ENCODE results near the gene NDUFA3. TPM values are rescaled to one million over a fixed set of nuclear protein-coding genes. Genes with fewer than 3 reads are reported as not detected.
A peak's percentile ranks its signal among the peaks of the same experiment; 100 is the strongest.

Gene NDUFA3
- total and polyA plus RNA-seq, 4 experiments from 2014 or later, result 135 to 440 (median 256) TPM

DNA sequence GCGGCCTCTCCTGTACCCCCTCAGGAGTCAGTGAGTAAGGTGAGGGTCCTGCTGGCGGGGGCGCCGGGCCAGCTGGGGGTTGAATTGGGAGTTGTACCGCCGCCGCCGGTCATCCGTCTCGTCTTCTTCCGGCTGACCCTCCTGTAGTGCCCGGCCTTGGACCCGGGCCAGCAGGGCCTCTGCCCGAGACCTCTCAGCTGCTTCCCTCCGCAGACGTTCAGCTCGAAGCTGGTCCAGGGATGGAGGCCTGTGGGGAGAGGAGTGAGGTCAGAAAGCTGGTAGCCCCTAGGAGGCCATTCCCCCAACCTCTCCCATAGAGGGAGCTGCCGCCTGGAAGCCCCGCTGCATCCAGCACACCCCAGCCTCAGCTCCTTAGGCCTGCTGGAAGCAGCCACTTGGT is 53.0 kb downstream of the NDUFA3 start:
- H3K27me3 ChIP-seq (ENCODE audit: insufficient read depth, low read length), result no peaks in the 10 kb centered on the region
- ChIA-PET POLR2A (ENCODE audit: partially characterized antibody) (interaction anchor here (2.1 to 7.8 kb wide), 5 partner anchors 8 to 41 kb away, joined by 7 to 131 read pairs (median 12); partner anchors contain the start of genes CNOT3, MBOAT7, PRPF31 and TFPT), CTCF (ENCODE audit: partially characterized antibody) (no interaction called here)
- H3K27me3 Mint-ChIP-seq, result no peaks in the 10 kb centered on the region
- no peaks in the 10 kb centered on the region for H3K9me3 Mint-ChIP-seq
- H3K4me1 Mint-ChIP-seq, result peaks cover 36 to 65% (median 51%) of the 10 kb centered on the region in 4 donors
- no peak overlapping the region for H3K4me3 ChIP-seq (ENCODE audit: low read length in 2 of 2)
- H3K36me3 Mint-ChIP-seq, result peaks cover 29 to 70% of the 10 kb centered on the region in 2 donors
- peaks cover 60% of the 10 kb centered on the region for H3K4me1 ChIP-seq (ENCODE audit: insufficient read depth, low read length)
- H3K4me3 Mint-ChIP-seq, result no peak overlapping the region
- intact Hi-C loops (cut with micrococcal nuclease), result no loop called here
- peak overlapping the region in 2 of 7 donors; percentile 27 to 43 for H3K27ac Mint-ChIP-seq
- no peak for DNase-seq
- no peak overlapping the region for H3K27ac ChIP-seq (ENCODE audit: low read depth, low read length)
- no peaks in the 10 kb centered on the region for H3K9me3 ChIP-seq (ENCODE audit: control insufficient read depth in 1 of 2, low read length in 2 of 2)
- H3K36me3 ChIP-seq (ENCODE audit: insufficient read depth, low read length), result peaks cover 67% of the 10 kb centered on the region

- Histone ChIP-seq H3K9me3 (ENCODE audit: control insufficient read depth in 1 of 2, low read length in 2 of 2) (no peaks in the 10 kb centered on the region), H3K27me3 (ENCODE audit: insufficient read depth, low read length) (no peaks in the 10 kb centered on the region), H3K4me3 (ENCODE audit: low read length in 2 of 2) (no peak overlapping the region), H3K27ac (ENCODE audit: low read depth, low read length) (no peak overlapping the region), H3K36me3 (ENCODE audit: insufficient read depth, low read length) (peaks cover 66% of the 10 kb centered on the region), H3K4me1 (ENCODE audit: insufficient read depth, low read length) (peaks cover 63% of the 10 kb centered on the region)
- Mint-ChIP-seq H3K9me3 (no peaks in the 10 kb centered on the region), H3K4me3 (no peak overlapping the region), H3K36me3 (peaks cover 29 to 63% of the 10 kb centered on the region in 2 donors), H3K27ac (peak overlapping the region in 2 of 7 donors; percentile 6 to 55), H3K4me1 (peaks cover 37 to 70% (median 52%) of the 10 kb centered on the region in 4 donors), H3K27me3 (no peaks in the 10 kb centered on the region)
- CTCF ChIA-PET (ENCODE audit: partially characterized antibody), result no interaction called here
- intact Hi-C loops (cut with micrococcal nuclease), result no loop called here
- POLR2A ChIA-PET (ENCODE audit: partially characterized antibody), result interaction anchor here (2.1 to 7.8 kb wide), 4 partner anchors 9 to 35 kb away, joined by 7 to 131 read pairs (median 10); partner anchors contain the start of genes CNOT3, MBOAT7 and TSEN34
- DNase-seq, result no peak
These were observed 53.8 kb downstream of the NDUFA3 start for GRCh38 chr19:54156490-54156889.

DNA sequence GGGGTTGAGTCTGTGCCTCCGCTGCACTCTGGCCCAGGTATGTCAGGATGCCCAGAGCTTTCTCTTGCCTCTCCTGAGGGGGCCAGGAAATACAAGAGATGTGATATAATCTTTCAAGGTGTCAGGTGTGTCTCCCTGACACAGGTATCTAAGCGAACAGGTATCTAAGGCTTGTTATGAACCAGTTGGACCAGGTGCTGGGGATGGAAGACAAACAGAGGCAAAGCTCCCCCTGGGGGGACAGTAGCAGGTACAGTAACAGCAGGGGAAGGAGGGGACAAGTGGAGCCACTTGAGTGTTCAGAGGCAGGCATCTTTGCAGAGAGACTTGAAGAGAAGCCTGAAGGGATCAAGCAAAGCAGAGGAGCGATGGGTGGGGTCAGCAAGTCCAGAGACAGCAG is 54.3 kb downstream of the NDUFA3 start:
- Histone ChIP-seq H3K4me3 (ENCODE audit: low read length in 2 of 2) (no peak overlapping the region), H3K27me3 (ENCODE audit: insufficient read depth, low read length) (no peaks in the 10 kb centered on the region), H3K36me3 (ENCODE audit: insufficient read depth, low read length) (peaks cover 61% of the 10 kb centered on the region), H3K9me3 (ENCODE audit: control insufficient read depth in 1 of 2, low read length in 2 of 2) (no peaks in the 10 kb centered on the region), H3K27ac (ENCODE audit: low read depth, low read length) (no peak overlapping the region), H3K4me1 (ENCODE audit: insufficient read depth, low read length) (peaks cover 67% of the 10 kb centered on the region)
- peak overlapping the region in 6 of 8 donors; percentile 29 to 54 (median 48) for H3K4me3 Mint-ChIP-seq
- ChIA-PET CTCF (ENCODE audit: partially characterized antibody) (no interaction called here), POLR2A (ENCODE audit: partially characterized antibody) (interaction anchor here (0.6 to 7.8 kb wide), 6 partner anchors 9 to 42 kb away, joined by 3 to 131 read pairs (median 10); partner anchors contain the start of genes CNOT3, MBOAT7, PRPF31 and TFPT)
- peaks cover 37 to 75% (median 54%) of the 10 kb centered on the region in 4 donors for H3K4me1 Mint-ChIP-seq
- H3K36me3 Mint-ChIP-seq, result peaks cover 26 to 59% of the 10 kb centered on the region in 2 donors
- intact Hi-C loops (cut with micrococcal nuclease), result no loop called here
- peak overlapping the region; percentile 30 to 86 (median 57) for H3K27ac Mint-ChIP-seq
- H3K27me3 Mint-ChIP-seq, result no peaks in the 10 kb centered on the region
- DNase-seq, result no peak
- H3K9me3 Mint-ChIP-seq, result no peaks in the 10 kb centered on the region

Other genes with a start within 250 kb of the NDUFA3 start
- gene MYADM, start 235.0 kb upstream of the NDUFA3 start, total RNA-seq, result 10 to 100 TPM; 42.1 to 45.8 TPM
- gene MYADM, start 235.0 kb upstream of the NDUFA3 start, polyA plus RNA-seq, result 10 to 100 TPM; 38.5 to 67.9 TPM
- not detected for gene PRKCG, start 220.7 kb upstream of the NDUFA3 start, total RNA-seq
- gene PRKCG, start 220.7 kb upstream of the NDUFA3 start, polyA plus RNA-seq, result under 1 TPM in 1 of 2 donors, not detected in 1; 0.06 TPM
- not detected for gene CACNG7, start 193.6 kb upstream of the NDUFA3 start, total RNA-seq
- not detected for gene CACNG7, start 193.6 kb upstream of the NDUFA3 start, polyA plus RNA-seq
- not detected for gene CACNG8, start 139.9 kb upstream of the NDUFA3 start, total RNA-seq
- not detected for gene CACNG8, start 139.9 kb upstream of the NDUFA3 start, polyA plus RNA-seq
- not detected for gene CACNG6, start 111.2 kb upstream of the NDUFA3 start, total RNA-seq
- gene CACNG6, start 111.2 kb upstream of the NDUFA3 start, polyA plus RNA-seq, result not detected
- not detected for gene VSTM1, start 39.0 kb upstream of the NDUFA3 start, total RNA-seq
- gene VSTM1, start 39.0 kb upstream of the NDUFA3 start, polyA plus RNA-seq, result not detected
- not detected for gene TARM1, start 21.5 kb upstream of the NDUFA3 start, total RNA-seq
- gene TARM1, start 21.5 kb upstream of the NDUFA3 start, polyA plus RNA-seq, result not detected
- gene OSCAR, start 2.1 kb upstream of the NDUFA3 start, total RNA-seq, result 1 to 10 TPM in 1 of 2 experiments, under 1 TPM in 1; 0.64 to 1.1 TPM
- under 1 TPM in 1 of 2 donors, not detected in 1; 0.23 TPM for gene OSCAR, start 2.1 kb upstream of the NDUFA3 start, polyA plus RNA-seq
- gene TFPT, start 12.8 kb downstream of the NDUFA3 start, total RNA-seq, result 10 to 100 TPM; 17.2 to 19.0 TPM
- gene TFPT, start 12.8 kb downstream of the NDUFA3 start, polyA plus RNA-seq, result 10 to 100 TPM; 17.6 to 31.0 TPM
- 10 to 100 TPM; 77.6 to 80.0 TPM for gene PRPF31, start 12.9 kb downstream of the NDUFA3 start, total RNA-seq
- gene PRPF31, start 12.9 kb downstream of the NDUFA3 start, polyA plus RNA-seq, result 10 to 100 TPM; 73.0 to 79.0 TPM
- 10 to 100 TPM; 80.0 to 82.3 TPM for gene CNOT3, start 34.9 kb downstream of the NDUFA3 start, total RNA-seq
- gene CNOT3, start 34.9 kb downstream of the NDUFA3 start, polyA plus RNA-seq, result 10 to 100 TPM in 1 of 2 donors, 1 to 10 TPM in 1; 3.3 to 21.0 TPM
- 10 to 100 TPM; 19.6 to 22.7 TPM for gene LENG1, start 56.9 kb downstream of the NDUFA3 start, total RNA-seq
- 10 to 100 TPM in 1 of 2 donors, 1 to 10 TPM in 1; 9.9 to 18.1 TPM for gene LENG1, start 56.9 kb downstream of the NDUFA3 start, polyA plus RNA-seq
- gene TMC4, start 70.3 kb downstream of the NDUFA3 start, total RNA-seq, result 1 to 10 TPM in 1 of 2 experiments, under 1 TPM in 1; 0.61 to 1.1 TPM
- gene TMC4, start 70.3 kb downstream of the NDUFA3 start, polyA plus RNA-seq, result 1 to 10 TPM in 1 of 2 donors, under 1 TPM in 1; 0.71 to 3.3 TPM
- 10 to 100 TPM; 46.4 to 55.5 TPM for gene MBOAT7, start 86.7 kb downstream of the NDUFA3 start, total RNA-seq
- 10 to 100 TPM; 16.0 to 28.7 TPM for gene MBOAT7, start 86.7 kb downstream of the NDUFA3 start, polyA plus RNA-seq
- 10 to 100 TPM; 23.2 to 25.8 TPM for gene TSEN34, start 88.5 kb downstream of the NDUFA3 start, total RNA-seq
- 10 to 100 TPM; 20.3 to 39.6 TPM for gene TSEN34, start 88.5 kb downstream of the NDUFA3 start, polyA plus RNA-seq
- gene RPS9, start 98.0 kb downstream of the NDUFA3 start, total RNA-seq, result 1,000 to 10,000 TPM; 1,117 to 1,127 TPM
- 1,000 to 10,000 TPM in 1 of 2 donors, 100 to 1,000 TPM in 1; 924 to 1,042 TPM for gene RPS9, start 98.0 kb downstream of the NDUFA3 start, polyA plus RNA-seq
- 1 to 10 TPM; 8.8 to 9.1 TPM for gene LILRB3, start 120.2 kb downstream of the NDUFA3 start, total RNA-seq
- 1 to 10 TPM in 1 of 2 donors, under 1 TPM in 1; 0.97 to 5.8 TPM for gene LILRB3, start 120.2 kb downstream of the NDUFA3 start, polyA plus RNA-seq
- gene LILRA6, start 139.9 kb downstream of the NDUFA3 start, total RNA-seq, result 1 to 10 TPM in 1 of 2 experiments, under 1 TPM in 1; 0.73 to 1.2 TPM
- gene LILRA6, start 139.9 kb downstream of the NDUFA3 start, polyA plus RNA-seq, result 1 to 10 TPM in 1 of 2 donors, not detected in 1; 2.9 TPM
- gene LILRB5, start 154.4 kb downstream of the NDUFA3 start, total RNA-seq, result under 1 TPM; 0.47 to 0.52 TPM
- gene LILRB5, start 154.4 kb downstream of the NDUFA3 start, polyA plus RNA-seq, result not detected
- gene LILRB2, start 178.3 kb downstream of the NDUFA3 start, total RNA-seq, result 1 to 10 TPM in 1 of 2 experiments, under 1 TPM in 1; 0.58 to 1.2 TPM
- not detected for gene LILRB2, start 178.3 kb downstream of the NDUFA3 start, polyA plus RNA-seq
- gene LILRA5, start 210.3 kb downstream of the NDUFA3 start, total RNA-seq, result under 1 TPM; 0.36 to 0.38 TPM
- gene LILRA5, start 210.3 kb downstream of the NDUFA3 start, polyA plus RNA-seq, result not detected
- gene LILRA4, start 236.3 kb downstream of the NDUFA3 start, total RNA-seq, result not detected
- under 1 TPM in 1 of 2 donors, not detected in 1; 0.45 TPM for gene LILRA4, start 236.3 kb downstream of the NDUFA3 start, polyA plus RNA-seq

All from CD4-positive, alpha-beta memory T cell (primary cell).